CD4-positive, alpha-beta T cell treated with Interleukin-12 subunit alpha and Interleukin-12 subunit beta, for 1 hour (primary cell): Measurements from ENCODE around the gene CTSZ.
A peak's percentile ranks its signal among the peaks of the same experiment; 100 is the strongest.
"Not testable (repeated sequence)": the region's sequence is repeated elsewhere in the genome, so short reads cannot be mapped to it uniquely, and the experiment has no call there.

Source experiments
- DNase-seq: peaks from one replicate; pipeline ENCODE4 v3.0.0-alpha.2; 2020

The CTSZ gene

GRCh38 chr20:58996226-58996611, 10.8 kb downstream of the CTSZ start:
- no peak for DNase-seq

GRCh38 chr20:58995461-58996225, 11.4 kb downstream of the CTSZ start:
- no peak for DNase-seq

- no peak for DNase-seq
These were observed 12.5 kb downstream of the CTSZ start for GRCh38 chr20:58994390-58995159.

GRCh38 chr20:58993332-58994248, 13.5 kb downstream of the CTSZ start:
- no peak for DNase-seq

- no peak for DNase-seq
These were observed 14.1 kb downstream of the CTSZ start for GRCh38 chr20:58992911-58993310.

GRCh38 chr20:58991715-58992114, 15.3 kb downstream of the CTSZ start:
- no peak for DNase-seq

GRCh38 chr20:58990651-58991445, 16.2 kb downstream of the CTSZ start:
- DNase-seq = no peak

GRCh38 chr20:58989196-58989595, 17.9 kb downstream of the CTSZ start:
- DNase-seq = no peak

GRCh38 chr20:58988565-58988882, 18.5 kb downstream of the CTSZ start:
- DNase-seq = no peak

GRCh38 chr20:58987790-58988564, 19.1 kb downstream of the CTSZ start:
- no peak for DNase-seq

- no peak for DNase-seq
These were observed 20.0 kb downstream of the CTSZ start for GRCh38 chr20:58986968-58987517.

GRCh38 chr20:58986286-58986967, 20.6 kb downstream of the CTSZ start:
- DNase-seq = no peak

- DNase-seq = no peak
These were observed 21.4 kb downstream of the CTSZ start for GRCh38 chr20:58985656-58986055.

- DNase-seq = no peak
These were observed 22.4 kb downstream of the CTSZ start for GRCh38 chr20:58984691-58985090.

- not testable (repeated sequence) for DNase-seq
These were observed 24.0 kb downstream of the CTSZ start for GRCh38 chr20:58983115-58983468.

- DNase-seq = peak; percentile 58
These were observed 24.5 kb downstream of the CTSZ start for GRCh38 chr20:58982406-58983114.

GRCh38 chr20:58981628-58982364, 25.3 kb downstream of the CTSZ start:
- peak; percentile 19 for DNase-seq

GRCh38 chr20:58980711-58981627, 26.1 kb downstream of the CTSZ start, which contains the start of gene NELFCD:
NELFCD (plus strand) TSS chr20:58981256; CDS start chr20:58981310, 54 bp downstream.
- peak; percentile 91 for DNase-seq
